Measurements from ENCODE around the gene NAALADL2. TPM values are rescaled to one million over a fixed set of nuclear protein-coding genes. Genes with fewer than 3 reads are reported as not detected.

The NAALADL2 gene
- total RNA-seq, 3 donors from 2014 or later: 18.4 to 43.9 (median 20.8) TPM

- no peaks in the 10 kb centered on the region for H3K36me3 ChIP-seq (ENCODE audit: low read depth)
- intact Hi-C loops (cut with DNase I, micrococcal nuclease): no loop called here
Measured at GRCh38 chr3:175704366-175705055, 845.4 kb downstream of the NAALADL2 start.

GRCh38 chr3:175713268-175713667 is 854.1 kb downstream of the NAALADL2 start:
- Histone ChIP-seq H3K36me3 (ENCODE audit: low read depth) (no peaks in the 10 kb centered on the region), H3K4me1 (ENCODE audit: low read depth) (no peaks in the 10 kb centered on the region), H3K4me3 (no peak overlapping the region), H3K9me3 (no peaks in the 10 kb centered on the region)
- intact Hi-C loops (cut with DNase I, micrococcal nuclease): no loop called here
- no peak for TF ChIP-seq CTCF (IDR thresholded peaks at IDR 0.05)
- DNase-seq: no peak
- no peak for ATAC-seq

More at GRCh38 chr3:175704366-175705055, 845.4 kb downstream of the NAALADL2 start:
- DNase-seq: no peak
- no peak for ATAC-seq
- Histone ChIP-seq H3K9me3 (no peaks in the 10 kb centered on the region), H3K4me1 (ENCODE audit: low read depth) (no peaks in the 10 kb centered on the region), H3K4me3 (no peak overlapping the region)
- no peak for TF ChIP-seq CTCF (IDR thresholded peaks at IDR 0.05)

GRCh38 chr3:175716446-175716845 is 857.3 kb downstream of the NAALADL2 start:
- ATAC-seq (no peak), DNase-seq (no peak)
- intact Hi-C loops (cut with DNase I, micrococcal nuclease): no loop called here
- H3K9me3 ChIP-seq: no peaks in the 10 kb centered on the region
- H3K4me1 ChIP-seq (ENCODE audit: low read depth): no peaks in the 10 kb centered on the region
- no peak overlapping the region for H3K4me3 ChIP-seq
- TF ChIP-seq CTCF (IDR thresholded peaks at IDR 0.05): no peak
- H3K36me3 ChIP-seq (ENCODE audit: low read depth): no peaks in the 10 kb centered on the region

GRCh38 chr3:175726228-175726627 is 867.1 kb downstream of the NAALADL2 start:
- Histone ChIP-seq H3K4me3 (no peak overlapping the region), H3K4me1 (ENCODE audit: low read depth) (no peaks in the 10 kb centered on the region), H3K36me3 (ENCODE audit: low read depth) (no peaks in the 10 kb centered on the region), H3K9me3 (no peaks in the 10 kb centered on the region)
- TF ChIP-seq CTCF (IDR thresholded peaks at IDR 0.05): no peak
- ATAC-seq: no peak
- intact Hi-C loops (cut with DNase I, micrococcal nuclease): no loop called here
- no peak for DNase-seq

GRCh38 chr3:175728566-175728965 is 869.4 kb downstream of the NAALADL2 start:
- no peak for TF ChIP-seq CTCF (IDR thresholded peaks at IDR 0.05)
- H3K9me3 ChIP-seq: no peaks in the 10 kb centered on the region
- intact Hi-C loops (cut with DNase I, micrococcal nuclease): no loop called here
- no peak for ATAC-seq
- H3K4me1 ChIP-seq (ENCODE audit: low read depth): no peaks in the 10 kb centered on the region
- no peak for DNase-seq
- no peaks in the 10 kb centered on the region for H3K36me3 ChIP-seq (ENCODE audit: low read depth)
- no peak overlapping the region for H3K4me3 ChIP-seq

All from mucosa of descending colon (tissue), 3 donors.